Kidney glomerular epithelial cell (primary cell): ENCODE measurements around the gene PITX2.

Experiments
- DNase-seq: peaks from one replicate; lab custom pipeline; 2025; lab: John Stamatoyannopoulos, UW

Gene PITX2

GRCh38 chr4:110622841-110623717 lies at the start of gene PITX2:
TSS of gene PITX2 (minus strand) at chr4:110623077. CDS start at chr4:110622460, 617 bp downstream.
- peak; percentile 32 for DNase-seq

- no peak for DNase-seq
Observed at GRCh38 chr4:110671679-110672078, 48.8 kb upstream of the PITX2 start.

- no peak for DNase-seq
Observed at GRCh38 chr4:110669663-110670062, 46.8 kb upstream of the PITX2 start.

GRCh38 chr4:110668463-110669235 lies 45.8 kb upstream of the PITX2 start:
- DNase-seq, result no peak

- no peak for DNase-seq
Observed at GRCh38 chr4:110667670-110668069, 44.8 kb upstream of the PITX2 start.

GRCh38 chr4:110666030-110666429 lies 43.2 kb upstream of the PITX2 start:
- no peak for DNase-seq

GRCh38 chr4:110663738-110664444 lies 41.0 kb upstream of the PITX2 start:
- DNase-seq, result no peak

GRCh38 chr4:110663206-110663605 lies 40.3 kb upstream of the PITX2 start:
- no peak for DNase-seq

- DNase-seq, result no peak
Observed at GRCh38 chr4:110660755-110661154, 37.9 kb upstream of the PITX2 start.

- no peak for DNase-seq
Observed at GRCh38 chr4:110654254-110654635, 31.4 kb upstream of the PITX2 start.

GRCh38 chr4:110653321-110654253 lies 30.7 kb upstream of the PITX2 start:
- no peak for DNase-seq

- no peak for DNase-seq
Observed at GRCh38 chr4:110644008-110644407, 21.1 kb upstream of the PITX2 start.

GRCh38 chr4:110643096-110643495 lies 20.2 kb upstream of the PITX2 start:
- DNase-seq, result no peak

GRCh38 chr4:110641218-110641617 lies 18.3 kb upstream of the PITX2 start:
- no peak for DNase-seq

- DNase-seq, result no peak
Observed at GRCh38 chr4:110640576-110640975, 17.7 kb upstream of the PITX2 start.

GRCh38 chr4:110639207-110640090 lies 16.6 kb upstream of the PITX2 start:
- DNase-seq, result no peak

GRCh38 chr4:110638089-110638746 lies 15.3 kb upstream of the PITX2 start:
- no peak for DNase-seq

GRCh38 chr4:110637408-110638088 lies 14.7 kb upstream of the PITX2 start:
- no peak for DNase-seq
